Nephron progenitor cell (in vitro differentiated cells): Measurements from ENCODE around the gene SGCA.

ENCODE experiments used
- DNase-seq: peaks from one replicate; pipeline ENCODE4 v3.0.0; 2021
- H3K27ac Mint-ChIP-seq: 2 replicates; pipeline ENCODE4 v1.8.0; 2021; ENCODE audit warnings: mild to moderate bottlenecking, moderate library complexity, mixed read lengths
- H3K27me3 Mint-ChIP-seq: 2 replicates; pipeline ENCODE4 v1.8.0; 2021; ENCODE audit warnings: mild to moderate bottlenecking, low read depth, mixed read lengths; ENCODE audit not compliant: poor library complexity
- H3K36me3 Mint-ChIP-seq: 2 replicates; pipeline ENCODE4 v1.8.0; 2021; ENCODE audit warnings: low read depth, mixed read lengths
- H3K4me1 Mint-ChIP-seq: 2 replicates; pipeline ENCODE4 v1.8.0; 2021; ENCODE audit warnings: mixed read lengths
- H3K4me3 Mint-ChIP-seq: 2 replicates; pipeline ENCODE4 v1.8.0; 2021; ENCODE audit warnings: mild to moderate bottlenecking, moderate library complexity, mixed read lengths
- H3K9me3 Mint-ChIP-seq: 2 replicates; pipeline ENCODE4 v1.8.0; 2021; ENCODE audit warnings: mild to moderate bottlenecking, moderate library complexity, mixed read lengths
- CTCF ChIP-seq: fragments of 200-600 bp; sonication (generic); IDR thresholded peaks from 2 replicates; pipeline ENCODE4 v1.5.0; 2021; ENCODE audit warnings: antibody characterized with exemption

SGCA gene

DNA sequence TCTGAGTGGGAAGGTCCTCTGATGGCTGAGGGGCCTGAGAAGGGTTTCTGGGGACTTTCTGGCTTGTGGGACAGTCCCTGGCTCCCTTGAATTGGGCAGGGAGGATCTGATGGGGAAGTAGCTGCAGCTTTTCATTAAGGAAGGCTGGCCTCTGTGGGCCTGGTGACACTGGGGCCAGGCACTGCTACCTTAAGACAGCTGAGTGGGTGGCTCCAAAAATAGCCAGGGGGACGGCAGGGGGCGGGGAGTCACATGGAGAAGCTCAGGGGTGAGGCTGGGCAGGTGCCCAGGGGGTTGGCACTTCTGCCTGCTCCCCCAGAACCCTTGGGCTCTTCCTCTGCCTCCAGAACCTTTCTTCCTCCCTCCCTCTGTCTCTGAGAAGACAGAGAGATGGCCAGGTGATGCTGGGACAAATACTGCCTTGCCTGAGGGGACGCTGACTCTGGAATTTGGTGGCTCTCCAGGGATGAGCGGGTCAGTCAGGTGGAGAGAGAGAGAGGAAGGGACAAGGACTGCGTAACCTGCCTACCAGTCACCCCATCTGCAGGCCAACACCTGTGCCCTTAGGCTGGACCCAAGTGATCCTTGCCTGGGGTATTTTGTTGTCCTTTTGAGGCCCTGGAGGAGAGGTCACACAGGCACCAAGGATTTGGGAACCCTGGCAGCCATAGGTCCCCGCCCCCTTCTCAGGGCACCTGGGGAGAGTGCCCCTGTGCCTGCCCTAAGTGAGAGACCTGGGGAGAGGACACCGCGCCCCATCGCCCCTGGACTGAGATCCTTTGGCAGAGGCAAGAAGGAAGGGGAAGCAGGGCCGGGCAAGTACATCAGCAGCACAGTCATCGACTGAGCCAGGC, 1.7 kb upstream of the SGCA start:
- peaks cover 8% of the 10 kb centered on the region for H3K27me3 Mint-ChIP-seq
- DNase-seq: no peak
- no peak for TF ChIP-seq CTCF
- H3K9me3 Mint-ChIP-seq: no peaks in the 10 kb centered on the region
- no peaks in the 10 kb centered on the region for H3K36me3 Mint-ChIP-seq
- peaks cover 61% of the 10 kb centered on the region for H3K4me1 Mint-ChIP-seq
- no peak overlapping the region for H3K4me3 Mint-ChIP-seq
- H3K27ac Mint-ChIP-seq: no peak overlapping the region

- Mint-ChIP-seq H3K27ac (no peak overlapping the region), H3K9me3 (no peaks in the 10 kb centered on the region), H3K27me3 (peaks cover 8% of the 10 kb centered on the region), H3K36me3 (no peaks in the 10 kb centered on the region), H3K4me1 (peaks cover 66% of the 10 kb centered on the region), H3K4me3 (no peak overlapping the region)
- no peak for DNase-seq
- no peak for TF ChIP-seq CTCF
Observed at GRCh38 chr17:50164697-50164988, 1.2 kb upstream of the SGCA start.

DNA sequence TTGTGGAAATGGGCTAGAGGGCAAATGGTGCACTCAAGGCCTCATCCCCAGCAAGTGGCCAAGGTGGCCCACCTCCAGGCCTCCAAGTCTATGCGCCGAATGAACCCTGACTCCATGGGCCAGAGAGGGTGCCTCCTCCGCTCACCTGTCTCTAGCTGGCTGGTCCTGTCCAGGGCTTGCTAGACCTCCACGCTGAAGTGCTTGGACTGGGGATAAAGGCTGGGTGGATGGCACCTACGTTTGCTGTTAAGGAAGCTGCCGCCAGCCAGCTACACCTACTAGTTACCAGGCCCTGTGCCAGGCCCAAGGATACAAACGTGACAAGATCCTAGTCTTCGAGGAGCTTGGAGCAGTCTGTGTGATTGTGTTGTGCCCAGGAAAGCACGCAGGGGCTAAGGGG, 739 bp upstream of the SGCA start:
- Mint-ChIP-seq H3K36me3 (no peaks in the 10 kb centered on the region), H3K4me3 (no peak overlapping the region), H3K27me3 (peaks cover 8% of the 10 kb centered on the region), H3K9me3 (no peaks in the 10 kb centered on the region), H3K27ac (peak overlapping the region; percentile 82), H3K4me1 (peaks cover 64% of the 10 kb centered on the region)
- DNase-seq: no peak
- TF ChIP-seq CTCF: no peak

GRCh38 chr17:50165466-50165865, 339 bp upstream of the SGCA start:
- Mint-ChIP-seq H3K4me1 (peaks cover 61% of the 10 kb centered on the region), H3K27me3 (peaks cover 6% of the 10 kb centered on the region), H3K4me3 (no peak overlapping the region), H3K36me3 (no peaks in the 10 kb centered on the region), H3K9me3 (no peaks in the 10 kb centered on the region), H3K27ac (peak overlapping the region; percentile 82)
- TF ChIP-seq CTCF: no peak
- DNase-seq: no peak

DNA sequence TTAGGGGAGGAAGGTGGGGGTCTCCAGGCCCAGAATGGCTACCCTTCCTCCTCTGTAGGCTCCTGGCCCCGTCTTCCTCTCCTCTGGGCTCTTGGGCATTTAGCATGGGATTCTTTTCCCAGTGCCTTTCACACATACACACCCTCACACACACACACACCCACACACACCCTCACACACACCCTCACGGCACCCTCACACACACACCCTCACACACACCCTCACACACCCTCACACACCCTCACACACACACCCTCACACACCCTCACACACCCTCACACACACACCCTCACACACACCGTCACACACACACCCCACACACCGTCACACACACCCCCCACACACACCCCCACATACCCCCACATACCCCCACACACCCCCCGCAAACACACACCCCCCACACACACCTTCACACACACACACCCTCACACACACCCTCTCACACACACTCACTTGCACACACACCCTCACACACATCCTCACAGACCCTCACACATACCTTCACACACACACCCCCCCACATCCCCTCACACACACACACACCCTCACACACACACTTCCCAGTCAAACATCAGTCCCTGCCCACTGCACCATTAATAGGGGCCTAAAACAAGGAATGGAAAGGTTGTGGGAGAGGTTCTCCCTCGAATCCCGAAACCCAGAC, 845 bp downstream of the SGCA start:
- no peak for TF ChIP-seq CTCF

DNA sequence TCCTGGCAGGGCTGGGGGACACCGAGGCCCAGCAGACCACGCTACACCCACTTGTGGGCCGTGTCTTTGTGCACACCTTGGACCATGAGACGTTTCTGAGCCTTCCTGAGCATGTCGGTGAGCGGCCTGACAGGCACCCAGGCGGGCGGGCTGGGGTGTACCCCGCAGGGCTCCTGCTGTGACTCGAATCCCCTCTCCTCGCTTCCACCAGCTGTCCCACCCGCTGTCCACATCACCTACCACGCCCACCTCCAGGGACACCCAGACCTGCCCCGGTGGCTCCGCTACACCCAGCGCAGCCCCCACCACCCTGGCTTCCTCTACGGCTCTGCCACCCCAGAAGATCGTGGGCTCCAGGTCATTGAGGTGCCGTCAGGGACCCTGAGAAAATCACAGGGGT, 1.6 kb downstream of the SGCA start:
- H3K9me3 Mint-ChIP-seq: no peaks in the 10 kb centered on the region
- no peak overlapping the region for H3K27ac Mint-ChIP-seq
- H3K36me3 Mint-ChIP-seq: no peaks in the 10 kb centered on the region
- H3K27me3 Mint-ChIP-seq: peaks cover 8% of the 10 kb centered on the region
- no peak for TF ChIP-seq CTCF
- H3K4me1 Mint-ChIP-seq: peaks cover 46% of the 10 kb centered on the region
- no peak for DNase-seq
- H3K4me3 Mint-ChIP-seq: no peak overlapping the region

More for the DNA sequence above, 845 bp downstream of the SGCA start:
- peak overlapping the region; percentile 72 for H3K27ac Mint-ChIP-seq
- no peak overlapping the region for H3K4me3 Mint-ChIP-seq
- H3K9me3 Mint-ChIP-seq: no peaks in the 10 kb centered on the region
- no peak for DNase-seq
- peaks cover 50% of the 10 kb centered on the region for H3K4me1 Mint-ChIP-seq
- H3K27me3 Mint-ChIP-seq: peaks cover 8% of the 10 kb centered on the region
- H3K36me3 Mint-ChIP-seq: no peaks in the 10 kb centered on the region
